HepG2 (cell line): ENCODE results near the gene TRUB1. TPM values are rescaled to one million over a fixed set of nuclear protein-coding genes. Genes with fewer than 3 reads are reported as not detected.

Source experiments
- CENPX ChIP-seq: sonication (generic); formaldehyde crosslinking; IDR thresholded peaks from 2 replicates; pipeline ENCODE4 v1.9.0; 2021; ENCODE audit warnings: mild to moderate bottlenecking, missing genetic modification reagents, moderate library complexity
- DZIP1 ChIP-seq: sonication (generic); formaldehyde crosslinking; IDR thresholded peaks from 2 replicates; pipeline ENCODE4 v1.5.0; 2020; ENCODE audit warnings: mild to moderate bottlenecking, missing genetic modification reagents
- ESRRA ChIP-seq: sonication (generic); formaldehyde crosslinking; IDR thresholded peaks from 2 replicates; pipeline ENCODE4 v1.5.1; 2020; ENCODE audit warnings: mild to moderate bottlenecking, low read depth, missing genetic modification reagents
- MAFG ChIP-seq: sonication (generic); formaldehyde crosslinking; IDR thresholded peaks from 2 replicates; pipeline ENCODE4 v1.5.1; 2020; ENCODE audit warnings: mild to moderate bottlenecking, missing genetic modification reagents
- PHF8 ChIP-seq: sonication (generic); formaldehyde crosslinking; IDR thresholded peaks from 2 replicates; pipeline ENCODE4 v1.5.0; 2020; ENCODE audit warnings: missing genetic modification reagents
- RFXAP ChIP-seq: sonication (generic); formaldehyde crosslinking; IDR thresholded peaks from 2 replicates; pipeline ENCODE4 v1.4.0; 2020; ENCODE audit warnings: missing genetic modification reagents, borderline replicate concordance
- SIN3A ChIP-seq: IDR thresholded peaks from 2 replicates; pipeline ENCODE4 v1.6.1; 2011; ENCODE audit warnings: low read depth, mild to moderate bottlenecking, control low read depth, low read length, borderline replicate concordance
- SIN3B ChIP-seq: fragments of 150-350 bp; IDR thresholded peaks from 2 replicates; pipeline ENCODE4 v1.6.1; 2014; ENCODE audit warnings: low read length
- TMF1 ChIP-seq: sonication (generic); formaldehyde crosslinking; IDR thresholded peaks from 2 replicates; pipeline ENCODE4 v1.8.1; 2022; ENCODE audit warnings: low read depth, missing genetic modification reagents
- TOPORS ChIP-seq: sonication (generic); formaldehyde crosslinking; IDR thresholded peaks from 2 replicates; pipeline ENCODE4 v1.8.0; 2023; ENCODE audit warnings: mild to moderate bottlenecking, missing genetic modification reagents
- TSC22D2 ChIP-seq: sonication (generic); formaldehyde crosslinking; IDR thresholded peaks from 2 replicates; pipeline ENCODE4 v1.5.1; 2020; ENCODE audit warnings: missing genetic modification reagents, mild to moderate bottlenecking, borderline replicate concordance
- ZBTB10 ChIP-seq: sonication (generic); formaldehyde crosslinking; IDR thresholded peaks from 2 replicates; pipeline ENCODE4 v1.4.0; 2020; ENCODE audit warnings: missing genetic modification reagents, borderline replicate concordance
- ZNF331 ChIP-seq: sonication (generic); formaldehyde crosslinking; IDR thresholded peaks from 2 replicates; pipeline ENCODE4 v1.4.0; 2020; ENCODE audit warnings: missing genetic modification reagents
- ZNF337 ChIP-seq: sonication (generic); formaldehyde crosslinking; IDR thresholded peaks from 2 replicates; pipeline ENCODE4 v1.5.1; 2020; ENCODE audit warnings: missing genetic modification reagents, low read depth, mild to moderate bottlenecking, borderline replicate concordance
- ZNF788 ChIP-seq: sonication (generic); formaldehyde crosslinking; IDR thresholded peaks from 2 replicates; pipeline ENCODE4 v1.5.0; 2020; ENCODE audit warnings: mild to moderate bottlenecking, missing genetic modification reagents, borderline replicate concordance
- polyA plus RNA-seq, 8 experiments: library from polyadenylated mRNA; depleted of rRNA in 3 of 8; stranded (reverse) in 7 of 8; unstranded in 1 of 8; fragments of >200 nt; fragmentation: Illumina TruSeq in 4 of 8; extraction: Trizol in 4 of 8; gene quantifications; 2 replicates each; pipeline versions ENCODE4 v1.2.1 to v1.2.3, GENCODE V29; 2011 to 2016; ENCODE audit warnings: low read depth in 4 of 8, missing spikeins in 1 of 8, mixed read lengths in 1 of 8; ENCODE audit not compliant: insufficient read depth in 1 of 8
- total RNA-seq, 5 experiments: library from RNA; depleted of rRNA; stranded (reverse); fragments of >200 nt; fragmentation: Illumina TruSeq; extraction: Trizol; gene quantifications; 2 replicates each; pipeline ENCODE4 v1.2.3, GENCODE V29; 2016; ENCODE audit warnings: low read depth in 1 of 5
- TF ChIP-seq, protein P1 (sequence below): sonication (generic); formaldehyde crosslinking; IDR thresholded peaks from 2 replicates; pipeline ENCODE4 v1.4.0; 2020; ENCODE audit warnings: mild to moderate bottlenecking, missing genetic modification reagents
- TF ChIP-seq, protein P2 (sequence below): sonication (generic); formaldehyde crosslinking; IDR thresholded peaks from 2 replicates; pipeline ENCODE4 v1.4.0; 2020; ENCODE audit warnings: mild to moderate bottlenecking, missing genetic modification reagents
- TF ChIP-seq, protein P3 (sequence below): sonication (generic); formaldehyde crosslinking; IDR thresholded peaks from 2 replicates; pipeline ENCODE4 v1.8.1; 2023; ENCODE audit warnings: missing genetic modification reagents, mild to moderate bottlenecking, borderline replicate concordance
- TF ChIP-seq, protein P4 (sequence below): sonication (generic); formaldehyde crosslinking; IDR thresholded peaks from 2 replicates; pipeline ENCODE4 v1.8.0; 2022; ENCODE audit warnings: low read depth, missing genetic modification reagents

The TRUB1 gene
- total and polyA plus RNA-seq, 2 of the 13 experiments (the other 11 are each of a cell fraction or from before 2014, with no cell fraction given) = 10.6 to 38.9 TPM

- TF ChIP-seq MAFG (CRISPR knock-in tag) (no peak), CENPX (CRISPR knock-in tag) (no peak), RFXAP (CRISPR knock-in tag) (peak; percentile 39; the same call in 1 of the 2 replicates), DZIP1 (no peak), TMF1 (CRISPR knock-in tag) (no peak), SIN3A (peak; percentile 58; the same call in 1 of the 2 replicates), ZNF331 (CRISPR knock-in tag) (peak; percentile 69), ZNF337 (no peak), TSC22D2 (CRISPR knock-in tag) (0 out of 2 replicates have a peak, but pooled peaks have one; percentile 17), PHF8 (peak; percentile 97), ESRRA (CRISPR knock-in tag) (peak; percentile 83), ZBTB10 (CRISPR knock-in tag) (no peak; the same call in 1 of the 2 replicates), TOPORS (CRISPR knock-in tag) (peak; percentile 55; the same call in 1 of the 2 replicates), ZNF788 (CRISPR knock-in tag) (peak; percentile 62; the same call in 1 of the 2 replicates), SIN3B (peak; percentile 84; the same call in 1 of the 2 replicates)
- TF ChIP-seq, protein P1, sequence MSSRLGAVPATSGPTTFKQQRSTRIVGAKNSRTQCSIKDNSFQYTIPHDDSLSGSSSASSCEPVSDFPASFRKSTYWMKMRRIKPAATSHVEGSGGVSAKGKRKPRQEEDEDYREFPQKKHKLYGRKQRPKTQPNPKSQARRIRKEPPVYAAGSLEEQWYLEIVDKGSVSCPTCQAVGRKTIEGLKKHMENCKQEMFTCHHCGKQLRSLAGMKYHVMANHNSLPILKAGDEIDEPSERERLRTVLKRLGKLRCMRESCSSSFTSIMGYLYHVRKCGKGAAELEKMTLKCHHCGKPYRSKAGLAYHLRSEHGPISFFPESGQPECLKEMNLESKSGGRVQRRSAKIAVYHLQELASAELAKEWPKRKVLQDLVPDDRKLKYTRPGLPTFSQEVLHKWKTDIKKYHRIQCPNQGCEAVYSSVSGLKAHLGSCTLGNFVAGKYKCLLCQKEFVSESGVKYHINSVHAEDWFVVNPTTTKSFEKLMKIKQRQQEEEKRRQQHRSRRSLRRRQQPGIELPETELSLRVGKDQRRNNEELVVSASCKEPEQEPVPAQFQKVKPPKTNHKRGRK (CRISPR knock-in tag) = no peak
- TF ChIP-seq, protein P2, sequence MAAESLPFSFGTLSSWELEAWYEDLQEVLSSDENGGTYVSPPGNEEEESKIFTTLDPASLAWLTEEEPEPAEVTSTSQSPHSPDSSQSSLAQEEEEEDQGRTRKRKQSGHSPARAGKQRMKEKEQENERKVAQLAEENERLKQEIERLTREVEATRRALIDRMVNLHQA (CRISPR knock-in tag) = no peak
- TF ChIP-seq, protein P3, sequence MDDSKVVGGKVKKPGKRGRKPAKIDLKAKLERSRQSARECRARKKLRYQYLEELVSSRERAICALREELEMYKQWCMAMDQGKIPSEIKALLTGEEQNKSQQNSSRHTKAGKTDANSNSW (CRISPR knock-in tag) = no peak
- TF ChIP-seq, protein P4, sequence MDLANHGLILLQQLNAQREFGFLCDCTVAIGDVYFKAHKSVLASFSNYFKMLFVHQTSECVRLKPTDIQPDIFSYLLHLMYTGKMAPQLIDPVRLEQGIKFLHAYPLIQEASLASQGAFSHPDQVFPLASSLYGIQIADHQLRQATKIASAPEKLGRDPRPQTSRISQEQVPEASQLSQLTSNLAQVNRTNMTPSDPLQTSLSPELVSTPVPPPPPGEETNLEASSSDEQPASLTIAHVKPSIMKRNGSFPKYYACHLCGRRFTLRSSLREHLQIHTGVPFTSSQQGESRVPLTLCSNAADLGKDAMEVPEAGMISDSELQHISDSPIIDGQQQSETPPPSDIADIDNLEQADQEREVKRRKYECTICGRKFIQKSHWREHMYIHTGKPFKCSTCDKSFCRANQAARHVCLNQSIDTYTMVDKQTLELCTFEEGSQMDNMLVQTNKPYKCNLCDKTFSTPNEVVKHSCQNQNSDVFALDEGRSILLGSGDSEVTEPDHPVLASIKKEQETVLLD (CRISPR knock-in tag) = no peak
Observed at GRCh38 chr10:114937962-114938855, at the start of gene TRUB1 (continued).
